IMR-90 (cell line): ENCODE data around the gene FATE1. TPM values are rescaled to one million over a fixed set of nuclear protein-coding genes. Genes with fewer than 3 reads are reported as not detected.

Experiments used
- ATAC-seq: fragments of 200-7000 bp; cut with Tn5 transposase; 2 replicates; pipeline ENCODE4 v1.9.1; 2020; ENCODE audit warnings: low read depth, mild to moderate bottlenecking, moderate library complexity
- BruUV-seq: library from RNA; stranded (reverse); fragments of 400-500 nt; replicated peaks from 2 replicates; lab custom pipeline; 2021; lab: Mats Ljungman, UMichigan
- CTCF ChIA-PET: fragments of 300-600 bp; formaldehyde crosslinking; extraction: SDS; loops from one replicate; lab custom pipeline; 2021; ENCODE audit warnings: antibody characterized with exemption; lab: Yijun Ruan, JAX
- POLR2A ChIA-PET: fragments of 300-600 bp; sonication (Branson Sonifier 250); formaldehyde crosslinking; loops from one replicate; lab custom pipeline; 2022; ENCODE audit warnings: antibody characterized with exemption; ENCODE audit not compliant: unreplicated experiment; lab: Charles Lee
- DNase-seq: peaks from one replicate; pipeline ENCODE4 v3.0.0; 2013
- H2AFZ ChIP-seq: replicated peaks from 2 replicates; pipeline ENCODE3; 2013; ENCODE audit warnings: low read length, mild to moderate bottlenecking; ENCODE audit not compliant: poor library complexity
- H2AK5ac ChIP-seq: 2 replicates; pipeline ENCODE4 v1.6.1; 2013; ENCODE audit warnings: low read depth, low read length, inconsistent platforms
- H2AK9ac ChIP-seq: replicated peaks from 2 replicates; pipeline ENCODE3; 2013; ENCODE audit warnings: mild to moderate bottlenecking, low read depth, low read length, moderate library complexity; ENCODE audit not compliant: poor library complexity
- H2BK120ac ChIP-seq: 2 replicates; pipeline ENCODE4 v1.6.1; 2013; ENCODE audit warnings: low read depth, low read length, inconsistent platforms
- H2BK15ac ChIP-seq: 3 replicates; pipeline ENCODE4 v1.6.1; 2013; ENCODE audit warnings: low read depth, low read length, inconsistent platforms
- H2BK20ac ChIP-seq: 2 replicates; pipeline ENCODE4 v1.6.1; 2013; ENCODE audit warnings: low read depth, mild to moderate bottlenecking, inconsistent platforms, low read length, moderate library complexity
- H2BK5ac ChIP-seq: 2 replicates; pipeline ENCODE4 v1.6.1; 2013; ENCODE audit warnings: mild to moderate bottlenecking, low read depth, low read length, inconsistent platforms; ENCODE audit not compliant: poor library complexity, severe bottlenecking
- H3K14ac ChIP-seq: replicated peaks from 2 replicates; pipeline ENCODE4 v1.6.1; 2013; ENCODE audit warnings: low read depth, low read length, inconsistent platforms
- H3K18ac ChIP-seq: 2 replicates; pipeline ENCODE4 v1.6.1; 2013; ENCODE audit warnings: low read depth, low read length, control low read depth
- H3K23ac ChIP-seq: 2 replicates; pipeline ENCODE4 v1.6.1; 2013; ENCODE audit warnings: low read depth, low read length, inconsistent platforms
- H3K27ac ChIP-seq: 2 replicates; pipeline ENCODE4 v1.5.1; 2013; ENCODE audit warnings: mild to moderate bottlenecking, control low read depth, low read length; ENCODE audit not compliant: insufficient read depth
- H3K27me3 ChIP-seq: 2 replicates; pipeline ENCODE4 v1.6.1; 2013; ENCODE audit warnings: low read length; ENCODE audit not compliant: control insufficient read depth, insufficient read depth
- H3K36me3 ChIP-seq: 2 replicates; pipeline ENCODE4 v1.6.1; 2013; ENCODE audit warnings: low read length, mixed read lengths; ENCODE audit not compliant: control insufficient read depth, insufficient read depth
- H3K4ac ChIP-seq: 2 replicates; pipeline ENCODE4 v1.6.1; 2013; ENCODE audit warnings: low read depth, low read length, inconsistent platforms
- H3K4me1 ChIP-seq: 2 replicates; pipeline ENCODE4 v1.6.1; 2013; ENCODE audit warnings: low read length, mixed read lengths; ENCODE audit not compliant: control insufficient read depth, insufficient read depth
- H3K4me2 ChIP-seq: 2 replicates; pipeline ENCODE4 v1.6.1; 2013; ENCODE audit warnings: low read depth, mild to moderate bottlenecking, control low read depth, low read length, moderate library complexity
- H3K4me3 ChIP-seq: 2 replicates; pipeline ENCODE4 v1.5.1; 2013; ENCODE audit warnings: low read depth, mild to moderate bottlenecking, control low read depth, low read length, moderate library complexity; ENCODE audit not compliant: insufficient read depth
- H3K56ac ChIP-seq: 2 replicates; pipeline ENCODE4 v1.6.1; 2013; ENCODE audit warnings: low read length, inconsistent platforms; ENCODE audit not compliant: insufficient read depth; ENCODE audit errors: extremely low read depth
- H3K79me1 ChIP-seq, 2 experiments: 2 replicates each; pipeline ENCODE4 v1.6.1; 2013; ENCODE audit warnings: low read length in 2 of 2, inconsistent platforms in 1 of 2, low read depth in 1 of 2
- H3K9ac ChIP-seq: 2 replicates; pipeline ENCODE4 v1.6.1; 2013; ENCODE audit warnings: low read depth, low read length, control low read depth
- H3K9me1 ChIP-seq: 2 replicates; pipeline ENCODE4 v1.6.1; 2013; ENCODE audit warnings: low read length, inconsistent platforms; ENCODE audit not compliant: insufficient read depth
- H3K9me3 ChIP-seq: 2 replicates; pipeline ENCODE4 v1.6.1; 2013; ENCODE audit warnings: low read length; ENCODE audit not compliant: control insufficient read depth, insufficient read depth
- H4K20me1 ChIP-seq: 2 replicates; pipeline ENCODE4 v1.6.1; 2013; ENCODE audit warnings: low read length, inconsistent platforms; ENCODE audit not compliant: insufficient read depth
- H4K5ac ChIP-seq: 2 replicates; pipeline ENCODE4 v1.6.1; 2013; ENCODE audit warnings: mild to moderate bottlenecking, low read depth, low read length, control low read depth
- H4K8ac ChIP-seq, 2 experiments: 2 replicates each; pipeline ENCODE4 v1.6.1; 2013; ENCODE audit warnings: low read depth in 2 of 2, low read length in 2 of 2, control low read depth in 1 of 2, inconsistent platforms in 1 of 2
- H4K91ac ChIP-seq: 2 replicates; pipeline ENCODE4 v1.6.1; 2013; ENCODE audit warnings: low read depth, low read length, inconsistent platforms; ENCODE audit not compliant: insufficient read depth
- BHLHE40 ChIP-seq: fragments of 150-350 bp; IDR thresholded peaks from 2 replicates; pipeline ENCODE4 v1.6.1; 2016; ENCODE audit warnings: mild to moderate bottlenecking, low read depth, low read length
- CEBPB ChIP-seq: IDR thresholded peaks from 2 replicates; pipeline ENCODE4 v1.6.1; 2012; ENCODE audit warnings: low read depth, low read length, improper control_type of control experiment
- CHD1 ChIP-seq: IDR thresholded peaks from 2 replicates; pipeline ENCODE4 v1.6.1; 2012; ENCODE audit warnings: low read depth, low read length, improper control_type of control experiment
- CTCF ChIP-seq: conservative IDR thresholded peaks from 2 replicates; pipeline ENCODE4 v1.5.1; 2012; ENCODE audit warnings: mild to moderate bottlenecking, low read depth, low read length, improper control_type of control experiment
- ELK1 ChIP-seq: fragments of 150-350 bp; IDR thresholded peaks from 2 replicates; pipeline ENCODE4 v1.6.1; 2016; ENCODE audit warnings: low read depth, mild to moderate bottlenecking, low read length, moderate library complexity, borderline replicate concordance
- FOS ChIP-seq: fragments of 150-350 bp; IDR thresholded peaks from 2 replicates; pipeline ENCODE4 v1.6.1; 2016; ENCODE audit warnings: low read depth, low read length
- MAFK ChIP-seq: IDR thresholded peaks from 2 replicates; pipeline ENCODE4 v1.6.1; 2012; ENCODE audit warnings: low read depth, low read length, improper control_type of control experiment
- MAZ ChIP-seq: IDR thresholded peaks from 2 replicates; pipeline ENCODE4 v1.6.1; 2012; ENCODE audit warnings: low read depth, mild to moderate bottlenecking, low read length, improper control_type of control experiment, moderate library complexity, borderline replicate concordance
- MXI1 ChIP-seq: IDR thresholded peaks from 2 replicates; pipeline ENCODE4 v1.6.1; 2012; ENCODE audit warnings: low read depth, mild to moderate bottlenecking, low read length, moderate library complexity, borderline replicate concordance
- NFE2L2 ChIP-seq: fragments of 150-350 bp; IDR thresholded peaks from 2 replicates; pipeline ENCODE4 v1.6.1; 2016; ENCODE audit warnings: low read depth, mild to moderate bottlenecking, low read length
- POLR2A ChIP-seq: IDR thresholded peaks from 2 replicates; pipeline ENCODE4 v1.6.1; 2012; ENCODE audit warnings: mild to moderate bottlenecking, low read depth, low read length
- RAD21 ChIP-seq: IDR thresholded peaks from 2 replicates; pipeline ENCODE4 v1.6.1; 2012; ENCODE audit warnings: low read length, improper control_type of control experiment
- RCOR1 ChIP-seq: IDR thresholded peaks from 2 replicates; pipeline ENCODE4 v1.6.1; 2012; ENCODE audit warnings: mild to moderate bottlenecking, low read length, improper control_type of control experiment; ENCODE audit not compliant: insufficient replicate concordance
- RFX5 ChIP-seq: IDR thresholded peaks from 2 replicates; pipeline ENCODE4 v1.8.0; 2012; ENCODE audit warnings: low read depth, mild to moderate bottlenecking, low read length, moderate library complexity
- SMC3 ChIP-seq: fragments of 150-350 bp; IDR thresholded peaks from 2 replicates; pipeline ENCODE4 v1.6.1; 2016; ENCODE audit warnings: low read depth, mild to moderate bottlenecking, antibody characterized with exemption, low read length, moderate library complexity
- USF2 ChIP-seq: fragments of 150-350 bp; IDR thresholded peaks from 2 replicates; pipeline ENCODE4 v1.6.1; 2017; ENCODE audit warnings: mild to moderate bottlenecking, antibody characterized with exemption, low read length, low read depth
- WGBS, 2 experiments: methylation state at CpG; one replicate each; pipeline versions ENCODE4 v1.1.5 to v1.1.7; 2013; ENCODE audit warnings: missing lambda C conversion rate in 2 of 2; ENCODE audit not compliant: insufficient read length in 1 of 2; ENCODE audit errors: extremely low coverage in 2 of 2; 5-methylcytosine and 5-hydroxymethylcytosine counted together
- dilution Hi-C: fragments of 300-500 bp; cut with HindIII; formaldehyde crosslinking; loops from one replicate; pipeline ENCODE4 v1.14.3; 2018; ENCODE audit warnings: low sequenced_read_pairs; ENCODE audit not compliant: unreplicated experiment
- in situ Hi-C: fragments of 300-500 bp; cut with MboI; formaldehyde crosslinking; loops from 3 replicates; pipeline ENCODE4 v1.14.3; 2019; ENCODE audit warnings: low sequenced_read_pairs, inconsistent platforms, mixed read lengths
- intact Hi-C: fragments of 100-400 bp; cut with micrococcal nuclease; formaldehyde crosslinking; loops from 2 replicates; pipeline ENCODE4 v1.10.0; 2022
- polyA plus RNA-seq, 3 experiments: library from polyadenylated mRNA; depleted of rRNA; stranded (reverse); fragments of >200 nt; gene quantifications; 2 replicates each; pipeline ENCODE4 v1.2.3, GENCODE V29; 2012; ENCODE audit warnings: low replicate concordance in 1 of 3
- total RNA-seq: library from RNA; depleted of rRNA; stranded (reverse); fragments of >200 nt; gene quantifications from 2 replicates; pipeline ENCODE4 v1.2.3, GENCODE V29; 2012

The FATE1 gene
- total and polyA plus RNA-seq, 2 of the 4 experiments (the other 2 are of a cell fraction) = not detected

DNA sequence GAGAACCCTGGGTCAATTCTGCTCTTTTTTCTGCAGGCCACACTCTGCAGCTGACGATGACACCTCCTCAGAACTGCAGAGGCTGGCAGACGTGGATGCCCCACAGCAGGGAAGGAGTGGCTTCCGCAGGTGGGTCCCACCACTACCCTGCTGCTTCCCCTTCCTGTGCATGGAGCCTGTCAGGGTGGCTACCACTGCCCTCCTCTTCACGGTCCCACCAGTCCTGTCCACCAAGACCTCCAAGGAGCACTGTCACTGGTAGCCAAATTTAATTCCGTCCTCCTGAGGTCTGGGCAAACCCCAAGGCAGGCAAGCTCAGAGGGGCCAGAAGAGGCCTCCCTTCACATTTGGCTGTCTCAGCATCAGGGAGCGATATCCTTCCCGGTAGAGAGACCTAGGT, 22.9 kb downstream of the FATE1 start:
- Histone ChIP-seq H3K4me2 (no peak overlapping the region), H4K91ac (no peak overlapping the region), H2BK20ac (no peak overlapping the region), H2AK5ac (no peak overlapping the region), H3K4ac (no peak overlapping the region), H3K9me1 (no peaks in the 10 kb centered on the region), H2AFZ (no peak overlapping the region), H3K56ac (no peak overlapping the region), H4K5ac (no peak overlapping the region), H2AK9ac (no peak overlapping the region), H3K27me3 (no peaks in the 10 kb centered on the region), H3K14ac (no peak overlapping the region), H4K20me1 (no peaks in the 10 kb centered on the region), H3K36me3 (no peaks in the 10 kb centered on the region), H3K27ac (no peak overlapping the region), H2BK15ac (no peak overlapping the region), H3K4me3 (no peak overlapping the region), H3K23ac (no peak overlapping the region), H3K9ac (no peak overlapping the region), H3K4me1 (no peaks in the 10 kb centered on the region), H4K8ac (no peak overlapping the region), H3K9me3 (peaks cover 13% of the 10 kb centered on the region; the same call in 1 of the 2 replicates), H2BK120ac (no peak overlapping the region), H3K18ac (no peak overlapping the region), H3K79me1 (no peaks in the 10 kb centered on the region), H2BK5ac (no peak overlapping the region)
- intact Hi-C loops = no loop called here
- WGBS, 2 experiments = 50% methylated on average over 1 of the region's 7 CpGs; no CpG with 5 or more reads in 1 of the 2 experiments
- DNase-seq = no peak
- dilution Hi-C loops = no loop called here
- TF ChIP-seq CEBPB = no peak
- TF ChIP-seq NFE2L2 = no peak
- no peak for TF ChIP-seq MXI1
- no peak for TF ChIP-seq CHD1
- no peak for TF ChIP-seq POLR2A
- TF ChIP-seq RAD21 = no peak
- TF ChIP-seq FOS = no peak
- TF ChIP-seq MAFK = no peak
- no peak for TF ChIP-seq CTCF
- TF ChIP-seq MAZ = no peak
- no peak for TF ChIP-seq RFX5
- TF ChIP-seq RCOR1 = no peak
- no peak for TF ChIP-seq BHLHE40
- no peak for TF ChIP-seq USF2
- no peak for TF ChIP-seq SMC3
- no peak for TF ChIP-seq ELK1
- ChIA-PET CTCF (no interaction called here), POLR2A (no interaction called here)
- in situ Hi-C loops = no loop called here
- no peak for ATAC-seq
- BruUV-seq = no TSS peak
